Measurements from ENCODE around the gene GHRHR.

Gene GHRHR

GRCh38 chr7:30986331-30986730 lies 22.6 kb downstream of the GHRHR start:
- Histone ChIP-seq H3K9ac (ENCODE audit: low read depth, low read length) (no peak overlapping the region), H3K4me3 (ENCODE audit: low read depth in 1 of 2, low read length in 2 of 2) (no peak overlapping the region), H3K4me1 (ENCODE audit: insufficient read depth, low read length) (no peaks in the 10 kb centered on the region), H3K27ac (ENCODE audit: low read length) (no peak overlapping the region), H3K36me3 (ENCODE audit: insufficient read depth, low read length) (no peaks in the 10 kb centered on the region), H2AFZ (ENCODE audit: low read depth, low read length) (no peak overlapping the region), H3K27me3 (ENCODE audit: insufficient read depth, low read length, poor library complexity) (no peaks in the 10 kb centered on the region), H3K79me2 (ENCODE audit: insufficient read depth, low read length) (no peaks in the 10 kb centered on the region), H3K4me2 (ENCODE audit: insufficient read depth, low read length) (no peak overlapping the region), H3K9me3 (ENCODE audit: insufficient read depth, low read length, severe bottlenecking) (no peaks in the 10 kb centered on the region), H4K20me1 (ENCODE audit: insufficient read depth, low read length) (peaks cover 5% of the 10 kb centered on the region; the same call in 1 of the 2 replicates)
- ATAC-seq (ENCODE audit: insufficient read depth, low read depth) (no peak), DNase-seq (no peak)
- no peak for TF ChIP-seq CTCF (IDR thresholded peaks at IDR 0.05; ENCODE audit: borderline replicate concordance, extremely low read depth, low read length, poor library complexity, severe bottlenecking)

- ATAC-seq (ENCODE audit: insufficient read depth, low read depth) = no peak
- H3K9ac ChIP-seq (ENCODE audit: low read depth, low read length) = no peak overlapping the region
- H3K27ac ChIP-seq (ENCODE audit: low read length) = no peak overlapping the region
- no peak for DNase-seq
- H3K4me3 ChIP-seq (ENCODE audit: low read depth in 1 of 2, low read length in 2 of 2) = no peak overlapping the region
- H3K4me2 ChIP-seq (ENCODE audit: insufficient read depth, low read length) = no peak overlapping the region
- H3K36me3 ChIP-seq (ENCODE audit: insufficient read depth, low read length) = no peaks in the 10 kb centered on the region
- H4K20me1 ChIP-seq (ENCODE audit: insufficient read depth, low read length) = peaks cover 5% of the 10 kb centered on the region; the same call in 1 of the 2 replicates
- no peak overlapping the region for H2AFZ ChIP-seq (ENCODE audit: low read depth, low read length)
- H3K4me1 ChIP-seq (ENCODE audit: insufficient read depth, low read length) = no peaks in the 10 kb centered on the region
- H3K79me2 ChIP-seq (ENCODE audit: insufficient read depth, low read length) = no peaks in the 10 kb centered on the region
- H3K9me3 ChIP-seq (ENCODE audit: insufficient read depth, low read length, severe bottlenecking) = no peaks in the 10 kb centered on the region
- TF ChIP-seq CTCF (IDR thresholded peaks at IDR 0.05; ENCODE audit: borderline replicate concordance, extremely low read depth, low read length, poor library complexity, severe bottlenecking) (no peak), EZH2 (IDR thresholded peaks at IDR 0.05; ENCODE audit: borderline replicate concordance, low read depth, low read length, severe bottlenecking) (no peak)
- no peaks in the 10 kb centered on the region for H3K27me3 ChIP-seq (ENCODE audit: insufficient read depth, low read length, poor library complexity)
Measured at GRCh38 chr7:30986738-30987137, 23.0 kb downstream of the GHRHR start.

- Histone ChIP-seq H3K79me2 (ENCODE audit: insufficient read depth, low read length) (no peaks in the 10 kb centered on the region), H3K27ac (ENCODE audit: low read length) (no peak overlapping the region), H3K27me3 (ENCODE audit: insufficient read depth, low read length, poor library complexity) (no peaks in the 10 kb centered on the region), H3K9me3 (ENCODE audit: insufficient read depth, low read length, severe bottlenecking) (no peaks in the 10 kb centered on the region), H3K4me2 (ENCODE audit: insufficient read depth, low read length) (no peak overlapping the region), H4K20me1 (ENCODE audit: insufficient read depth, low read length) (peaks cover 5% of the 10 kb centered on the region; the same call in 1 of the 2 replicates), H3K4me3 (ENCODE audit: low read depth in 1 of 2, low read length in 2 of 2) (no peak overlapping the region), H3K36me3 (ENCODE audit: insufficient read depth, low read length) (no peaks in the 10 kb centered on the region), H3K9ac (ENCODE audit: low read depth, low read length) (no peak overlapping the region), H3K4me1 (ENCODE audit: insufficient read depth, low read length) (no peaks in the 10 kb centered on the region), H2AFZ (ENCODE audit: low read depth, low read length) (no peak overlapping the region)
- TF ChIP-seq CTCF (IDR thresholded peaks at IDR 0.05; ENCODE audit: borderline replicate concordance, extremely low read depth, low read length, poor library complexity, severe bottlenecking) (no peak), EZH2 (IDR thresholded peaks at IDR 0.05; ENCODE audit: borderline replicate concordance, low read depth, low read length, severe bottlenecking) (no peak)
- DNase-seq = no peak
- ATAC-seq (ENCODE audit: insufficient read depth, low read depth) = no peak
Measured at GRCh38 chr7:30987178-30987577, 23.4 kb downstream of the GHRHR start.

GRCh38 chr7:30987936-30988335 lies 24.2 kb downstream of the GHRHR start:
- Histone ChIP-seq H4K20me1 (ENCODE audit: insufficient read depth, low read length) (peaks cover 5% of the 10 kb centered on the region; the same call in 1 of the 2 replicates), H3K36me3 (ENCODE audit: insufficient read depth, low read length) (no peaks in the 10 kb centered on the region), H2AFZ (ENCODE audit: low read depth, low read length) (no peak overlapping the region), H3K4me2 (ENCODE audit: insufficient read depth, low read length) (no peak overlapping the region), H3K4me3 (ENCODE audit: low read depth in 1 of 2, low read length in 2 of 2) (no peak overlapping the region), H3K27me3 (ENCODE audit: insufficient read depth, low read length, poor library complexity) (no peaks in the 10 kb centered on the region), H3K9me3 (ENCODE audit: insufficient read depth, low read length, severe bottlenecking) (no peaks in the 10 kb centered on the region), H3K4me1 (ENCODE audit: insufficient read depth, low read length) (no peaks in the 10 kb centered on the region), H3K79me2 (ENCODE audit: insufficient read depth, low read length) (no peaks in the 10 kb centered on the region), H3K9ac (ENCODE audit: low read depth, low read length) (no peak overlapping the region), H3K27ac (ENCODE audit: low read length) (no peak overlapping the region)
- TF ChIP-seq CTCF (IDR thresholded peaks at IDR 0.05; ENCODE audit: borderline replicate concordance, extremely low read depth, low read length, poor library complexity, severe bottlenecking) (no peak), EZH2 (IDR thresholded peaks at IDR 0.05; ENCODE audit: borderline replicate concordance, low read depth, low read length, severe bottlenecking) (no peak)
- no peak for ATAC-seq (ENCODE audit: insufficient read depth, low read depth)
- no peak for DNase-seq
